ENCODE measurements around the gene CAMKV. TPM values are rescaled to one million over a fixed set of nuclear protein-coding genes. Genes with fewer than 3 reads are reported as not detected.

The CAMKV gene
- total RNA-seq, 1 donor from 2014 or later = 10.6 TPM

DNA sequence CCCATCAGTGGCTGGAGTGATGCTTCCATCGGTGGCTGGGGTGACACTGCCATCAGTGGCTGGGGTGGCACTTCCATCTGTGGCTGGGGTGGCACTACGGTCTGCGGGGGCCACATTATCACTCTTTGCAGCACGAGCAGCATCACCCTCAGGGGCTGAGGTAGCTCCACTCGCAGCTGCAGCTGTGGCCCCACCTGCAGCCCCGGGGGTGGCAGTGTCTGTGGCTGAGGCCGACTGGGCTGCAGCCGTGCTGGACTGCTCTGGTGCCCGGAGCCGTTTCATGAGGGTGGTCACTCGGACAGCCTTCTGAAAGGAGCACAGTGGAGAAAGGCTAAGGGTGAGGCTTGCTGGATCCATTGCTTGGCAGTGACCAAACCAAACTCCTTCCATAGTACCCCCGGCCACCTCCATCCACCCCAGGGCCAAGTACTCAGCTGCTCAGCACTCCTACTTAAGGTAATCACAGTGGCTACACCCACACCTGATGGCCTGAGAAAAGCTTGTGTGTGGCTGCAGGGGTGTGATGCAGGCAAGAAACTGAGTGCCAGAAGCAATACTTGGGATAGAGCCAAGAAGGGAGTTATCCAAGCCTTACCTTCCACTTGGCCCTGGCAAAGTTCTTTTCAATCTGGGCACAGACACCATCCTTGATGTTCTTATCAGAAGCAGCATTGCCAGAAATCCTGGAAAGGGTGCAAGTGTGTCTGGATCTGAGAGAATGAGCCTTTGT lies 10.0 kb downstream of the CAMKV start:
- H3K4me1 Mint-ChIP-seq (ENCODE audit: unreplicated experiment) = no peaks in the 10 kb centered on the region
- peaks cover 24% of the 10 kb centered on the region for H3K27me3 Mint-ChIP-seq
- TF ChIP-seq CTCF (conservative IDR thresholded peaks at IDR 0.05) = no peak
- H3K9me3 Mint-ChIP-seq = no peaks in the 10 kb centered on the region
- no peak overlapping the region for H3K4me3 Mint-ChIP-seq
- H3K36me3 Mint-ChIP-seq = no peaks in the 10 kb centered on the region
- DNase-seq (ENCODE audit: extremely low spot score, unreplicated experiment) = no peak
- H3K27ac Mint-ChIP-seq = no peak overlapping the region

GRCh38 chr3:49856181-49857005 lies 13.3 kb downstream of the CAMKV start, which contains the start of gene TRAIP:
Gene TRAIP (minus strand): TSS chr3:49856564. CDS start chr3:49856453, 111 bp downstream.
- H3K36me3 Mint-ChIP-seq = no peaks in the 10 kb centered on the region
- peak within 1 kb of the TSS; percentile 77 for H3K27ac Mint-ChIP-seq
- H3K4me1 Mint-ChIP-seq (ENCODE audit: unreplicated experiment) = no peaks in the 10 kb centered on the region
- H3K9me3 Mint-ChIP-seq = no peaks in the 10 kb centered on the region
- no peaks in the 10 kb centered on the region for H3K27me3 Mint-ChIP-seq
- TF ChIP-seq CTCF (conservative IDR thresholded peaks at IDR 0.05) = no peak
- peak within 1 kb of the TSS; percentile 92 for H3K4me3 Mint-ChIP-seq
- peak; percentile 95 for DNase-seq (ENCODE audit: extremely low spot score, unreplicated experiment)

DNA sequence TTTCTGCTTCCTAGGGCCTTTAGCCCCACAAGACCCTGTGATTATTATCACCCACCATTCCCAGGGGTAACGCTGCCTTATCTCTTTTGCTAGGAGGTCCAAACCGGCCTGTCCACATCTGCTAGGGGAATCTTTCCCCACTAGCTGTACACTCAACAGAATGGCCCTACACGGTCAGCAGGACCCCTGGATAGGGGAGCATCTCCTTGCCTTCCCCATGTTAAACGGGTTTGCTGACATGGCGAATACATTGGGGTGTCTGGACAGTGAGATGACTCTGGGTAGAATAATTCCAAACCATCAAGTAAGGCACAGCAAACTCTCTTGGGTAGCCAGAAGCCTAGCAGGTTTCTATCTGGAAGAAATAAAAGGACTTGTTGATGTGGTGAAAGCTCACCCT lies 14.0 kb downstream of the CAMKV start:
- TF ChIP-seq CTCF (conservative IDR thresholded peaks at IDR 0.05) = no peak
- no peaks in the 10 kb centered on the region for H3K9me3 Mint-ChIP-seq
- DNase-seq (ENCODE audit: extremely low spot score, unreplicated experiment) = no peak
- H3K4me1 Mint-ChIP-seq (ENCODE audit: unreplicated experiment) = no peaks in the 10 kb centered on the region
- H3K4me3 Mint-ChIP-seq = peak overlapping the region; percentile 92
- no peaks in the 10 kb centered on the region for H3K36me3 Mint-ChIP-seq
- H3K27me3 Mint-ChIP-seq = no peaks in the 10 kb centered on the region
- no peak overlapping the region for H3K27ac Mint-ChIP-seq

DNA sequence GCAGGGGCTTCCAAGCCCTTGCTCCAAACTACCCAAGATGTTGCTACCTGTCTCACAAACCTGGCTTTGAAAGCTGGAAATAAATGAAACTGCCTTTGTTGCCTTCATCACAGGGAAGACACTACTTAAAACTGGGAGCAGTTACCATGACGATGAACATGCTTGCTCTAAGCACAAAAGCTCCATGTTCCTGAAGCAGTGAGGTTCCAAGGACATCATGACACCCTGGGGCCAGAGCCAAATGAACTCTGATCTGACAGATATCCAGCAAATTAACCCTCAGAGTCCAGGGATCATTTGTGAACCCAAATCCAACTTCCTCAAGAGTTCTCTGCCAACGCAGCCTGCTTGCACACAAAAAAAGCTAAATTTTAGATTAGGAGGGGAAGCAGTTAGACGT lies 24.0 kb downstream of the CAMKV start:
- no peak for DNase-seq (ENCODE audit: extremely low spot score, unreplicated experiment)
- no peaks in the 10 kb centered on the region for H3K36me3 Mint-ChIP-seq
- no peak overlapping the region for H3K27ac Mint-ChIP-seq
- peaks cover 6% of the 10 kb centered on the region for H3K4me1 Mint-ChIP-seq (ENCODE audit: unreplicated experiment)
- no peaks in the 10 kb centered on the region for H3K9me3 Mint-ChIP-seq
- no peaks in the 10 kb centered on the region for H3K27me3 Mint-ChIP-seq
- H3K4me3 Mint-ChIP-seq = no peak overlapping the region
- TF ChIP-seq CTCF (conservative IDR thresholded peaks at IDR 0.05) = no peak

DNA sequence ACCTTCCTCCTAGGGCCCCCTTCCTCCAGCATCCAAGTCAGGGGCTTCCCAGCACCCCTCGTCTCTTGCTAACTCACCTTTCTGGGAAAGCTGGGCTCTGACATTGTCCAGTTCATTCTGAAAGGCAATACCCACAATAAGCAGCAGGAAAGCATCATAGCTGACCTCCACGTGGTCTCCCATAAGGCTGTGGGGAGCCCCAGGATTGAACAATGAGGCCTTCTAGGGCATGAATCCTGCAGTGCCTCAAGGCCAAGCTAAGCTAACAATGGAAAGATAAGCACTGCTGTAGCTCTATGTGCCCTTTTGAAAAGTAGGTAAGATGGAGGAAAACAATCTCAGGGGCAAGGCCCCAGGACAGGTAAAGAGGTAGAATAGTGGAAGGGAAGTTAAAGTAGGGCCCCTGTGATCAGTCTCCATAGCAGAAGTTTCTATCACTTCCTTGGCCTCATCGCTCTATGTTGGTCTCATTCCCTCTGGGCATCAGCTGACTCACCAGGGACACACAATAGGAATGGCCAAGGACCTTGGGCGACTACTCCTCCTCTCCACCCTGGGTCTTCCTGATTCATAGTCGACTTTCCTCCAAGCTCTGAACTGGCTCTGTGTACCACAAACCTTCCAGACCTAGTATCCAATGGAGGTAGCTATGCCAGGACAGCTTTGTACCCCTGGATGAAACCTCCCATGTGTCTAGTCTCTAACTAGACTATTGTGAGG lies 25.1 kb downstream of the CAMKV start:
- Mint-ChIP-seq H3K36me3 (no peaks in the 10 kb centered on the region), H3K27ac (no peak overlapping the region), H3K4me3 (no peak overlapping the region), H3K4me1 (ENCODE audit: unreplicated experiment) (peaks cover 6% of the 10 kb centered on the region), H3K9me3 (no peaks in the 10 kb centered on the region), H3K27me3 (no peaks in the 10 kb centered on the region)
- no peak for DNase-seq (ENCODE audit: extremely low spot score, unreplicated experiment)
- no peak for TF ChIP-seq CTCF (conservative IDR thresholded peaks at IDR 0.05)
